ENCODE results near the gene PHKB.

The PHKB gene

DNA sequence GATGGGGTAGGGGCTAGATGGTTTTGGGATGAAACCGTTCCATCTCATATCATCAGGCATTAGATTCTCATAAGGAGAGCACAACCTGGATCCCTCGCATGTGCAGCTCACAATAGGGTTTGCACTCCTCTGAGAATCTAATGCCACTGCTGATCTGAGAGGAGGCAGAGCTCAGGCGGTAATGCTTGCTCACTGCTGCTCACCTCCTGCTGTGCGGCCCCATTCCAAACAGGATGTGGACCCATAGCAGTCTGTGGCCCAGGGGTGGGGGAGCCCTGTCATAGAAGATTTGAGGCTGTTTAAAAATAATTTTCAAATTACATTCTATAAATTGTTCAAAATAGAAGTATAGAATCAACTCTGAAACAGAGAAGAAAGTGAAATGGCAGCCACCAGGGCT is 50.8 kb downstream of the PHKB start:
- Histone ChIP-seq H3K9me2 (replicated peaks; ENCODE audit: insufficient read depth, low read length) (no peaks in the 10 kb centered on the region), H3K27me3 (replicated peaks; ENCODE audit: insufficient read depth, low read length) (no peaks in the 10 kb centered on the region), H3K36me3 (replicated peaks; ENCODE audit: insufficient read depth, low read length) (peaks cover 3% of the 10 kb centered on the region; the same call in 1 of the 2 replicates)

GRCh38 chr16:47519037-47519436 is 57.9 kb downstream of the PHKB start:
- Histone ChIP-seq H3K9me3 (replicated peaks; ENCODE audit: insufficient read depth, low read length) (no peaks in the 10 kb centered on the region), H3K36me3 (replicated peaks; ENCODE audit: insufficient read depth, low read length) (no peaks in the 10 kb centered on the region; the same call in 1 of the 2 replicates), H3K27ac (ENCODE audit: low read length) (no peak overlapping the region), H3K4me2 (ENCODE audit: low read depth, low read length) (no peak overlapping the region), H3F3A (ENCODE audit: insufficient read depth, low read length) (0 out of 2 replicates have a peak, but pooled peaks cover 6% of the 10 kb centered on the region), H4K20me1 (ENCODE audit: insufficient read depth, low read length) (no peaks in the 10 kb centered on the region), H3K4me3 (ENCODE audit: low read length) (no peak overlapping the region), H3K4me1 (ENCODE audit: low read length) (peaks cover 15% of the 10 kb centered on the region), H3K27me3 (replicated peaks; ENCODE audit: insufficient read depth, low read length) (no peaks in the 10 kb centered on the region), H3K79me2 (ENCODE audit: low read length) (no peaks in the 10 kb centered on the region; the same call in 1 of the 2 replicates), H2AFZ (ENCODE audit: low read length) (no peak overlapping the region), H3K9ac (ENCODE audit: low read length) (no peak overlapping the region), H3K9me2 (replicated peaks; ENCODE audit: insufficient read depth, low read length) (no peaks in the 10 kb centered on the region)
- TF ChIP-seq, protein P1, sequence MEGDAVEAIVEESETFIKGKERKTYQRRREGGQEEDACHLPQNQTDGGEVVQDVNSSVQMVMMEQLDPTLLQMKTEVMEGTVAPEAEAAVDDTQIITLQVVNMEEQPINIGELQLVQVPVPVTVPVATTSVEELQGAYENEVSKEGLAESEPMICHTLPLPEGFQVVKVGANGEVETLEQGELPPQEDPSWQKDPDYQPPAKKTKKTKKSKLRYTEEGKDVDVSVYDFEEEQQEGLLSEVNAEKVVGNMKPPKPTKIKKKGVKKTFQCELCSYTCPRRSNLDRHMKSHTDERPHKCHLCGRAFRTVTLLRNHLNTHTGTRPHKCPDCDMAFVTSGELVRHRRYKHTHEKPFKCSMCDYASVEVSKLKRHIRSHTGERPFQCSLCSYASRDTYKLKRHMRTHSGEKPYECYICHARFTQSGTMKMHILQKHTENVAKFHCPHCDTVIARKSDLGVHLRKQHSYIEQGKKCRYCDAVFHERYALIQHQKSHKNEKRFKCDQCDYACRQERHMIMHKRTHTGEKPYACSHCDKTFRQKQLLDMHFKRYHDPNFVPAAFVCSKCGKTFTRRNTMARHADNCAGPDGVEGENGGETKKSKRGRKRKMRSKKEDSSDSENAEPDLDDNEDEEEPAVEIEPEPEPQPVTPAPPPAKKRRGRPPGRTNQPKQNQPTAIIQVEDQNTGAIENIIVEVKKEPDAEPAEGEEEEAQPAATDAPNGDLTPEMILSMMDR (IDR thresholded peaks at IDR 0.05; ENCODE audit: low read length) = no peak
- TF ChIP-seq EZH2phosphoT487 (IDR thresholded peaks at IDR 0.05; ENCODE audit: low read length) (no peak), EZH2 (optimal IDR thresholded peaks at IDR 0.05; ENCODE audit: low read depth, low read length) (no peak)
- DNase-seq = no peak

More for the DNA sequence above, 50.8 kb downstream of the PHKB start:
- Histone ChIP-seq H4K20me1 (ENCODE audit: insufficient read depth, low read length) (no peaks in the 10 kb centered on the region), H3K9ac (ENCODE audit: low read length) (no peak overlapping the region), H2AFZ (ENCODE audit: low read length) (no peak overlapping the region), H3K4me3 (ENCODE audit: low read length) (no peak overlapping the region), H3K4me2 (ENCODE audit: low read depth, low read length) (no peak overlapping the region), H3F3A (ENCODE audit: insufficient read depth, low read length) (no peaks in the 10 kb centered on the region), H3K27ac (ENCODE audit: low read length) (no peak overlapping the region), H3K9me3 (replicated peaks; ENCODE audit: insufficient read depth, low read length) (no peaks in the 10 kb centered on the region), H3K4me1 (ENCODE audit: low read length) (no peaks in the 10 kb centered on the region), H3K79me2 (ENCODE audit: low read length) (no peaks in the 10 kb centered on the region)
- DNase-seq = no peak
- TF ChIP-seq EZH2 (optimal IDR thresholded peaks at IDR 0.05; ENCODE audit: low read depth, low read length) (no peak), EZH2phosphoT487 (IDR thresholded peaks at IDR 0.05; ENCODE audit: low read length) (no peak)
- TF ChIP-seq, protein P1 (IDR thresholded peaks at IDR 0.05; ENCODE audit: low read length) = no peak

DNA sequence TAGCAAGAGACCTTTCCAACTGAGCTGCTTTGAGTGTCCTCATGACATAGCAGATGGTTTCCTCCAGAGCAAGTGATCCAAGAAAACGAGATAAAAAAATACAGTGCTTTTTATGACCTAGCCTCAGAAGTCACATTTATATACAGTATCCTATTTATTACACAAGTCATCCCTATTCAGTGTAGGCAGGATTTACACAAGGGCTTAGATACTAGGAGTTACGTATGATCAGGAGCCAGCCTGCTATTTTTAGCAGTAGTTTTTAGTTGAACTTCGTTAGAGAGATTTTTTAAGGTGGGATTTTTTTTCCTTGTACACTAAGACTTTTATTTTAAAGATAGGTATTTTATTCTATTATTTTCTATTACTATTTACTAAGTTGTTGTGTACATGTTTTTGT is 58.4 kb downstream of the PHKB start:
- no peak overlapping the region for H3K9ac ChIP-seq (ENCODE audit: low read length)
- no peaks in the 10 kb centered on the region for H3K9me3 ChIP-seq (replicated peaks; ENCODE audit: insufficient read depth, low read length)
- H4K20me1 ChIP-seq (ENCODE audit: insufficient read depth, low read length) = no peaks in the 10 kb centered on the region
- H2AFZ ChIP-seq (ENCODE audit: low read length) = no peak overlapping the region
- TF ChIP-seq EZH2phosphoT487 (IDR thresholded peaks at IDR 0.05; ENCODE audit: low read length) (no peak), EZH2 (optimal IDR thresholded peaks at IDR 0.05; ENCODE audit: low read depth, low read length) (no peak)
- TF ChIP-seq, protein P1 (IDR thresholded peaks at IDR 0.05; ENCODE audit: low read length) = no peak
- no peaks in the 10 kb centered on the region for H3K27me3 ChIP-seq (replicated peaks; ENCODE audit: insufficient read depth, low read length)
- H3K36me3 ChIP-seq (replicated peaks; ENCODE audit: insufficient read depth, low read length) = no peaks in the 10 kb centered on the region; the same call in 1 of the 2 replicates
- H3F3A ChIP-seq (ENCODE audit: insufficient read depth, low read length) = 0 out of 2 replicates have a peak, but pooled peaks cover 6% of the 10 kb centered on the region
- H3K4me3 ChIP-seq (ENCODE audit: low read length) = no peak overlapping the region
- no peaks in the 10 kb centered on the region for H3K9me2 ChIP-seq (replicated peaks; ENCODE audit: insufficient read depth, low read length)
- no peak overlapping the region for H3K4me2 ChIP-seq (ENCODE audit: low read depth, low read length)
- no peaks in the 10 kb centered on the region; the same call in 1 of the 2 replicates for H3K79me2 ChIP-seq (ENCODE audit: low read length)
- no peak overlapping the region for H3K27ac ChIP-seq (ENCODE audit: low read length)
- DNase-seq = no peak
- H3K4me1 ChIP-seq (ENCODE audit: low read length) = peaks cover 15% of the 10 kb centered on the region

Measured in MM.1S (cell line).